HepG2 (cell line): ENCODE measurements around the gene MAPK8. TPM values are rescaled to one million over a fixed set of nuclear protein-coding genes. Genes with fewer than 3 reads are reported as not detected.

Experiments used
- ATAC-seq: fragments of 200-7000 bp; cut with Tn5 transposase; 3 replicates; pipeline ENCODE4 v1.9.1; 2020; ENCODE audit warnings: mild to moderate bottlenecking, moderate library complexity
- BruUV-seq: library from RNA; stranded (reverse); fragments of 400-500 nt; replicated peaks from 2 replicates; lab custom pipeline; 2021; lab: Mats Ljungman, UMichigan
- CTCF ChIA-PET: fragments of 300-600 bp; formaldehyde crosslinking; extraction: SDS; loops from one replicate; lab custom pipeline; 2021; ENCODE audit warnings: low total read pairs, inconsistent platforms, low intra/inter-chr PET ratio; lab: Yijun Ruan, JAX
- POLR2A ChIA-PET: fragments of 350-600 bp; sonication (Branson Sonifier 250); formaldehyde crosslinking; loops from one replicate; lab custom pipeline; 2020; ENCODE audit warnings: antibody characterized with exemption, inconsistent platforms; lab: Yijun Ruan, JAX
- DNase-seq: peaks from one replicate; pipeline ENCODE4 v3.0.0-alpha.2; 2015; ENCODE audit warnings: low spot score
- FAIRE-seq: peaks from 3 replicates; lab custom pipeline; 2011; peaks lifted over from hg19 to GRCh38; lab: Jason Lieb, UNC
- H2AFZ ChIP-seq: one replicate; pipeline ENCODE4 v1.6.1; 2011; ENCODE audit warnings: low read length, inconsistent platforms
- H3K27ac ChIP-seq: fragments of 300-600 bp; 3 replicates; pipeline ENCODE4 v1.8.0; 2011; ENCODE audit warnings: mixed run types, mild to moderate bottlenecking, mixed read lengths, low read length, inconsistent platforms; ENCODE audit not compliant: insufficient read depth; ENCODE audit errors: extremely low read length
- H3K27me3 ChIP-seq, 2 experiments: fragments of 200-600 bp in 1 of 2; 2 replicates in 1 of 2; 3 replicates in 1 of 2; pipeline versions ENCODE4 v1.6.0 to v1.8.0; 2011; ENCODE audit warnings: low read length in 2 of 2, mild to moderate bottlenecking in 2 of 2, moderate library complexity in 2 of 2, inconsistent platforms in 1 of 2; ENCODE audit not compliant: insufficient read depth in 2 of 2, control insufficient read depth in 1 of 2
- H3K36me3 ChIP-seq, 2 experiments: fragments of 200-600 bp in 1 of 2; replicated peaks in 1 of 2; 2 replicates in 1 of 2; 3 replicates in 1 of 2; pipeline versions ENCODE4 v1.5.1 to v1.8.0; 2011; ENCODE audit warnings: low read length in 2 of 2, inconsistent platforms in 1 of 2; ENCODE audit not compliant: insufficient read depth in 2 of 2, control insufficient read depth in 1 of 2
- H3K4me1 ChIP-seq: 2 replicates; pipeline ENCODE4 v1.5.1; 2012; ENCODE audit warnings: low read length, inconsistent platforms; ENCODE audit not compliant: insufficient read depth
- H3K4me2 ChIP-seq: 2 replicates; pipeline ENCODE4 v1.6.0; 2011; ENCODE audit warnings: low read depth, low read length, inconsistent platforms
- H3K4me3 ChIP-seq, 3 experiments: fragments of 200-600 bp in 1 of 3; sonication (generic), shearing (Covaris generic) in 1 of 3; replicated peaks in 1 of 3; 2 replicates each; pipeline ENCODE4 v1.5.1; 2011 to 2016; ENCODE audit warnings: low read length in 3 of 3, inconsistent platforms in 2 of 3, low read depth in 2 of 3, mild to moderate bottlenecking in 2 of 3, control low read depth in 1 of 3, mixed read lengths in 1 of 3; ENCODE audit not compliant: insufficient read depth in 1 of 3
- H3K79me2 ChIP-seq: one replicate; pipeline ENCODE4 v1.6.1; 2011; ENCODE audit warnings: low read length, inconsistent platforms; ENCODE audit not compliant: insufficient read depth
- H3K9ac ChIP-seq: 2 replicates; pipeline ENCODE4 v1.6.0; 2011; ENCODE audit warnings: mild to moderate bottlenecking, low read depth, low read length, inconsistent platforms; ENCODE audit not compliant: insufficient read depth
- H3K9me3 ChIP-seq: 2 replicates; pipeline ENCODE4 v1.5.1; 2012; ENCODE audit warnings: mild to moderate bottlenecking, low read length
- H4K20me1 ChIP-seq: 2 replicates; pipeline ENCODE4 v1.6.0; 2011; ENCODE audit warnings: inconsistent platforms, mild to moderate bottlenecking, low read length, moderate library complexity; ENCODE audit not compliant: insufficient read depth
- HHEX ChIP-seq: IDR thresholded peaks from 2 replicates; pipeline ENCODE4 v1.6.1; 2016; ENCODE audit warnings: control low read depth
- KAT2B ChIP-seq: fragments of 150-350 bp; IDR thresholded peaks from 2 replicates; pipeline ENCODE4 v1.6.1; 2014; ENCODE audit warnings: low read depth, low read length, borderline replicate concordance
- KDM2A ChIP-seq: sonication (generic); formaldehyde crosslinking; IDR thresholded peaks from 2 replicates; pipeline ENCODE4 v1.4.0; 2020; ENCODE audit warnings: low read depth, missing genetic modification reagents, borderline replicate concordance
- MBD4 ChIP-seq: IDR thresholded peaks from 2 replicates; pipeline ENCODE4 v1.6.1; 2012; ENCODE audit warnings: low read length, inconsistent platforms, borderline replicate concordance
- MZF1 ChIP-seq: sonication (generic); formaldehyde crosslinking; IDR thresholded peaks from 2 replicates; pipeline ENCODE4 v1.8.1; 2023; ENCODE audit warnings: mild to moderate bottlenecking, missing genetic modification reagents, borderline replicate concordance
- PHB2 ChIP-seq: fragments of 450-650 bp; IDR thresholded peaks from 2 replicates; pipeline ENCODE4 v1.6.1; 2018; ENCODE audit not compliant: partially characterized antibody
- PITX1 ChIP-seq: sonication (generic); formaldehyde crosslinking; IDR thresholded peaks from 2 replicates; pipeline ENCODE4 v1.5.1; 2020; ENCODE audit warnings: mild to moderate bottlenecking, missing genetic modification reagents
- POLR2AphosphoS5 ChIP-seq: IDR thresholded peaks from 2 replicates; pipeline ENCODE4 v1.6.1; 2012; ENCODE audit warnings: low read depth, low read length
- SMAD3 ChIP-seq: sonication (generic); formaldehyde crosslinking; IDR thresholded peaks from 2 replicates; pipeline ENCODE4 v1.4.0; 2020; ENCODE audit warnings: missing genetic modification reagents
- ZFP91 ChIP-seq: sonication (generic); formaldehyde crosslinking; IDR thresholded peaks from 2 replicates; pipeline ENCODE4 v1.9.0; 2022; ENCODE audit warnings: missing genetic modification reagents, mild to moderate bottlenecking, borderline replicate concordance
- ZNF224 ChIP-seq: sonication (generic); formaldehyde crosslinking; IDR thresholded peaks from 2 replicates; pipeline ENCODE4 v1.5.0; 2020; ENCODE audit warnings: mild to moderate bottlenecking, missing genetic modification reagents
- ZNF777 ChIP-seq: sonication (generic); formaldehyde crosslinking; IDR thresholded peaks from 2 replicates; pipeline ENCODE4 v1.4.0; 2020; ENCODE audit warnings: missing genetic modification reagents
- ZNF800 ChIP-seq: sonication (generic); formaldehyde crosslinking; IDR thresholded peaks from 2 replicates; pipeline ENCODE4 v1.4.0; 2020; ENCODE audit warnings: missing genetic modification reagents
- WGBS: methylation state at CpG from one replicate; pipeline ENCODE4 v1.1.6; 2017; ENCODE audit warnings: low lambda C conversion rate; 5-methylcytosine and 5-hydroxymethylcytosine counted together
- in situ Hi-C: cut with HindIII; loops from 2 replicates; pipeline ENCODE4 v1.10.0; 2017; ENCODE audit warnings: low pct_unique_long_range_greater_than_20kb; ENCODE audit not compliant: extremely low pct_ligation_motif_present
- intact Hi-C: fragments of 100-400 bp; cut with micrococcal nuclease; formaldehyde crosslinking; loops from one replicate; pipeline ENCODE4 v1.10.0; 2022; ENCODE audit not compliant: unreplicated experiment
- polyA plus RNA-seq, 8 experiments: library from polyadenylated mRNA; depleted of rRNA in 3 of 8; stranded (reverse) in 7 of 8; unstranded in 1 of 8; fragments of >200 nt; fragmentation: Illumina TruSeq in 4 of 8; extraction: Trizol in 4 of 8; gene quantifications; 2 replicates each; pipeline versions ENCODE4 v1.2.1 to v1.2.3, GENCODE V29; 2011 to 2016; ENCODE audit warnings: low read depth in 4 of 8, missing spikeins in 1 of 8, mixed read lengths in 1 of 8; ENCODE audit not compliant: insufficient read depth in 1 of 8
- total RNA-seq, 5 experiments: library from RNA; depleted of rRNA; stranded (reverse); fragments of >200 nt; fragmentation: Illumina TruSeq; extraction: Trizol; gene quantifications; 2 replicates each; pipeline ENCODE4 v1.2.3, GENCODE V29; 2016; ENCODE audit warnings: low read depth in 1 of 5
- TF ChIP-seq, protein P1 (sequence below): sonication (generic); formaldehyde crosslinking; conservative IDR thresholded peaks from 2 replicates; pipeline ENCODE4 v1.4.0; 2020; ENCODE audit warnings: missing genetic modification reagents

MAPK8 gene
- total and polyA plus RNA-seq, 2 of the 13 experiments (the other 11 are each of a cell fraction or from before 2014, with no cell fraction given) = 41.6 to 47.3 TPM

- ChIA-PET POLR2A (no interaction called here), CTCF (no interaction called here)
- H3K9me3 ChIP-seq = no peaks in the 10 kb centered on the region
- no peak overlapping the region for H3K4me3 ChIP-seq
- DNase-seq = no peak
- ATAC-seq = no peak
- no peak for FAIRE-seq
- in situ Hi-C loops (no loop called here), intact Hi-C loops (no loop called here)
- H3K27ac ChIP-seq = no peak overlapping the region
- 17% methylated on average over 5 of the region's 5 CpGs for WGBS
- H3K9ac ChIP-seq = no peak overlapping the region
- no peak overlapping the region for H2AFZ ChIP-seq
- no peaks in the 10 kb centered on the region for H3K79me2 ChIP-seq
- H3K36me3 ChIP-seq = no peaks in the 10 kb centered on the region
- H3K4me1 ChIP-seq = peaks cover 13% of the 10 kb centered on the region
- peaks cover 0 to 2% of the 10 kb centered on the region in 2 experiments; a peak in 2 of 5 replicates for H3K27me3 ChIP-seq
- no peak overlapping the region for H3K4me2 ChIP-seq
- TF ChIP-seq PHB2 (no peak), KAT2B (no peak), MBD4 (no peak), PITX1 (CRISPR knock-in tag) (no peak), MZF1 (no peak), HHEX (CRISPR knock-in tag) (no peak), POLR2AphosphoS5 (no peak), ZNF777 (no peak), ZFP91 (CRISPR knock-in tag) (no peak), SMAD3 (no peak), ZNF800 (no peak), ZNF224 (CRISPR knock-in tag) (no peak), KDM2A (CRISPR knock-in tag) (no peak)
- TF ChIP-seq, protein P1, sequence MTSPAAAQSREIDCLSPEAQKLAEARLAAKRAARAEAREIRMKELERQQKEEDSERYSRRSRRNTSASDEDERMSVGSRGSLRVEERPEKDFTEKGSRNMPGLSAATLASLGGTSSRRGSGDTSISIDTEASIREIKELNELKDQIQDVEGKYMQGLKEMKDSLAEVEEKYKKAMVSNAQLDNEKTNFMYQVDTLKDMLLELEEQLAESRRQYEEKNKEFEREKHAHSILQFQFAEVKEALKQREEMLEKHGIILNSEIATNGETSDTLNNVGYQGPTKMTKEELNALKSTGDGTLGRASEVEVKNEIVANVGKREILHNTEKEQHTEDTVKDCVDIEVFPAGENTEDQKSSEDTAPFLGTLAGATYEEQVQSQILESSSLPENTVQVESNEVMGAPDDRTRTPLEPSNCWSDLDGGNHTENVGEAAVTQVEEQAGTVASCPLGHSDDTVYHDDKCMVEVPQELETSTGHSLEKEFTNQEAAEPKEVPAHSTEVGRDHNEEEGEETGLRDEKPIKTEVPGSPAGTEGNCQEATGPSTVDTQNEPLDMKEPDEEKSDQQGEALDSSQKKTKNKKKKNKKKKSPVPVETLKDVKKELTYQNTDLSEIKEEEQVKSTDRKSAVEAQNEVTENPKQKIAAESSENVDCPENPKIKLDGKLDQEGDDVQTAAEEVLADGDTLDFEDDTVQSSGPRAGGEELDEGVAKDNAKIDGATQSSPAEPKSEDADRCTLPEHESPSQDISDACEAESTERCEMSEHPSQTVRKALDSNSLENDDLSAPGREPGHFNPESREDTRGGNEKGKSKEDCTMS (CRISPR knock-in tag) = no peak
- no TSS peak for BruUV-seq
- H4K20me1 ChIP-seq = no peaks in the 10 kb centered on the region
Observed at GRCh38 chr10:48271047-48271730, 35.3 kb upstream of the MAPK8 start.
